Gastroesophageal sphincter (tissue), 3 donors: Measurements from ENCODE around the gene NELL1.

Source experiments
- EP300 ChIP-seq: sonication (generic); formaldehyde crosslinking; IDR thresholded peaks from one replicate; pipeline ENCODE4 v1.6.1; 2017; ENCODE audit warnings: antibody characterized with exemption, mild to moderate bottlenecking
- POLR2A ChIP-seq, 2 donors: fragments of 450-650 bp; IDR thresholded peaks; one replicate each; pipeline ENCODE4 v1.6.1; 2017; ENCODE audit warnings: antibody characterized with exemption in 2 of 2, mild to moderate bottlenecking in 2 of 2, moderate library complexity in 1 of 2
- POLR2AphosphoS5 ChIP-seq: sonication (generic); formaldehyde crosslinking; IDR thresholded peaks from one replicate; pipeline ENCODE4 v1.6.1; 2017; ENCODE audit warnings: antibody characterized with exemption
- TF ChIP-seq, protein P1 (sequence below), 4 experiments: fragments of 200-600 bp in 2 of 4; fragments of 450-650 bp in 2 of 4; sonication (generic) in 1 of 4; IDR thresholded peaks; one replicate each; pipeline ENCODE4 v1.5.1; 2017 to 2019; ENCODE audit warnings: antibody characterized with exemption in 4 of 4, mild to moderate bottlenecking in 2 of 4, moderate library complexity in 2 of 4

- TF ChIP-seq, protein P1, sequence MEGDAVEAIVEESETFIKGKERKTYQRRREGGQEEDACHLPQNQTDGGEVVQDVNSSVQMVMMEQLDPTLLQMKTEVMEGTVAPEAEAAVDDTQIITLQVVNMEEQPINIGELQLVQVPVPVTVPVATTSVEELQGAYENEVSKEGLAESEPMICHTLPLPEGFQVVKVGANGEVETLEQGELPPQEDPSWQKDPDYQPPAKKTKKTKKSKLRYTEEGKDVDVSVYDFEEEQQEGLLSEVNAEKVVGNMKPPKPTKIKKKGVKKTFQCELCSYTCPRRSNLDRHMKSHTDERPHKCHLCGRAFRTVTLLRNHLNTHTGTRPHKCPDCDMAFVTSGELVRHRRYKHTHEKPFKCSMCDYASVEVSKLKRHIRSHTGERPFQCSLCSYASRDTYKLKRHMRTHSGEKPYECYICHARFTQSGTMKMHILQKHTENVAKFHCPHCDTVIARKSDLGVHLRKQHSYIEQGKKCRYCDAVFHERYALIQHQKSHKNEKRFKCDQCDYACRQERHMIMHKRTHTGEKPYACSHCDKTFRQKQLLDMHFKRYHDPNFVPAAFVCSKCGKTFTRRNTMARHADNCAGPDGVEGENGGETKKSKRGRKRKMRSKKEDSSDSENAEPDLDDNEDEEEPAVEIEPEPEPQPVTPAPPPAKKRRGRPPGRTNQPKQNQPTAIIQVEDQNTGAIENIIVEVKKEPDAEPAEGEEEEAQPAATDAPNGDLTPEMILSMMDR (IDR thresholded peaks at IDR 0.05) = no peak
- no peak for TF ChIP-seq POLR2AphosphoS5
- no peak for TF ChIP-seq EP300
- TF ChIP-seq POLR2A (IDR thresholded peaks at IDR 0.05) = no peak
Observed at GRCh38 chr11:21372672-21373071, 703.3 kb downstream of the NELL1 start.
